ENCODE results near the gene ZNF500.

DNA sequence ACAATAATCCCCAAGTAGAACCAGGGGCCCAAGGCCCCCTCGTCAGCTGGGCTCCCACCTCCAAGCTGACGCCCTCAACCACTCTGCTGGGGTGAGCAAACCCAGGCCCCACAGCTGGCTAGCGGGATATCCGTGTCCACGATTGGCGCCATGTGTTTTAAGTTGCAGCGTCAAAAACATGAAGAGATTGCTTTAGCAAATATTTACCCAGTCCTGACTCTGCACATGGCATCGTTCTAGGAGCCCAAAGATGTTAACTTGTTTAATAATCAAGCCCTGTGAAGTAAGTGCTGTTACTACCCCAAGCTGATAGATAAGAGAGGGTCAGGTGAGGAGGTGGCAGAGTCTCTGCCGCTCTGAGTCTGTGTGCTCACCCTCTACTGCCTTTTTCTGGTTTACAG lies 21.5 kb upstream of the ZNF500 start:
- TF ChIP-seq EGR1 (IDR thresholded peaks at IDR 0.05; ENCODE audit: borderline replicate concordance in 1 of 2, low read depth in 2 of 2, low read length in 2 of 2) = no peak
- TF ChIP-seq ESRRA (IDR thresholded peaks at IDR 0.05; ENCODE audit: low read length) = no peak
- TF ChIP-seq BHLHE40 (IDR thresholded peaks at IDR 0.05; ENCODE audit: borderline replicate concordance in 1 of 2, low read depth in 2 of 2, low read length in 1 of 2) = no peak
- TF ChIP-seq, protein P1, sequence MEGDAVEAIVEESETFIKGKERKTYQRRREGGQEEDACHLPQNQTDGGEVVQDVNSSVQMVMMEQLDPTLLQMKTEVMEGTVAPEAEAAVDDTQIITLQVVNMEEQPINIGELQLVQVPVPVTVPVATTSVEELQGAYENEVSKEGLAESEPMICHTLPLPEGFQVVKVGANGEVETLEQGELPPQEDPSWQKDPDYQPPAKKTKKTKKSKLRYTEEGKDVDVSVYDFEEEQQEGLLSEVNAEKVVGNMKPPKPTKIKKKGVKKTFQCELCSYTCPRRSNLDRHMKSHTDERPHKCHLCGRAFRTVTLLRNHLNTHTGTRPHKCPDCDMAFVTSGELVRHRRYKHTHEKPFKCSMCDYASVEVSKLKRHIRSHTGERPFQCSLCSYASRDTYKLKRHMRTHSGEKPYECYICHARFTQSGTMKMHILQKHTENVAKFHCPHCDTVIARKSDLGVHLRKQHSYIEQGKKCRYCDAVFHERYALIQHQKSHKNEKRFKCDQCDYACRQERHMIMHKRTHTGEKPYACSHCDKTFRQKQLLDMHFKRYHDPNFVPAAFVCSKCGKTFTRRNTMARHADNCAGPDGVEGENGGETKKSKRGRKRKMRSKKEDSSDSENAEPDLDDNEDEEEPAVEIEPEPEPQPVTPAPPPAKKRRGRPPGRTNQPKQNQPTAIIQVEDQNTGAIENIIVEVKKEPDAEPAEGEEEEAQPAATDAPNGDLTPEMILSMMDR (IDR thresholded peaks at IDR 0.05 in 2 of 3, conservative IDR thresholded peaks at IDR 0.05 in 1 of 3; ENCODE audit: control insufficient read depth in 2 of 3, extremely low read depth in 1 of 3, insufficient read depth in 1 of 3, low read depth in 3 of 3, low read length in 3 of 3) = no peak
- no peak for TF ChIP-seq SIN3A (IDR thresholded peaks at IDR 0.05; ENCODE audit: low read depth, low read length)
- no peak for TF ChIP-seq CREB1 (IDR thresholded peaks at IDR 0.05; ENCODE audit: low read depth)
- no peak for TF ChIP-seq SP1 (IDR thresholded peaks at IDR 0.05; ENCODE audit: low read depth, low read length)
- no peak for TF ChIP-seq ATF3 (IDR thresholded peaks at IDR 0.05; ENCODE audit: borderline replicate concordance, extremely low read depth, low read depth, low read length)
